ENCODE measurements around the gene PRSS35. TPM values are rescaled to one million over a fixed set of nuclear protein-coding genes. Genes with fewer than 3 reads are reported as not detected.
"Not testable (repeated sequence)": the region's sequence is repeated elsewhere in the genome, so short reads cannot be mapped to it uniquely, and the experiment has no call there.

PRSS35 gene
- total RNA-seq, 1 experiment from 2014 or later = 0.34 TPM

DNA sequence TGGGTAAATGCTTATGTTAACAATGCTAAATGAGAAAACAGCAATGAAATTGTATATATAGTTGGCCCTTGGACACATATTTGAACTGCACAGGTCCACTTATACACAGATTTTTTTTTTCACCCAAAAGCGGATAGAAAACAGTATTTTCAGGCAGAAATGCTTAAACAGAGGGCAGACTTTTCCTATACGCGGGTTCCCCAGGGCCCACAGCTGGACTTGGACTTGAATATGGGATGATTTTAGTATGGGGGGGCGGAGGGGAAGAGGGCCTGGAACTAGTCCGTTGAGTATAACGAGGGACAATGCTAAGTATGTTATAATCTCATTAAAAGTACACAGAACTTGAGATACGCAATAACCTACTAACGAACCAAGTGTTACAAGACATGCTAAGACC lies 1.1 kb upstream of the PRSS35 start:
- in situ Hi-C loops (cut with HindIII; ENCODE audit: low pct_unique_long_range_greater_than_20kb, low sequenced_read_pairs) = no loop called here
- no peak for DNase-seq (ENCODE audit: low read depth)

DNA sequence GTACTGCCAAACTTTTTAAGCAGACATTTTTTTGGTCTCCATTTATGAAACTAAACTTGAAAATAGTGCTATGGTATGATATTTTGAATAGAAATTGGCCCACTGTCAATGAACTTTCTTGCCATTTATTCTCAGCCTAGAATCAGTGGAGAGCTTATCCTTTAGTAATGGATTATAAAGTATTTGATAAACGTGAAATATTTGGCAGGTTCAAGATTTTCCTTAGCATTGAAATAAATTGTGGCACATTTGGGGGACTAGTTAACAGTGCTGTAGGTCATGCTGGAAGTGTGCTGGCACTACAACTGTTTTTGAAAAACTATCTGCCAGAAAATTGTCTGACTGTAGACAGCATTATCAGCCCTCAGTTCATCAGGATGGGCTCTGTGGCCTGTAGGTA lies 2.1 kb downstream of the PRSS35 start:
- in situ Hi-C loops (cut with HindIII; ENCODE audit: low pct_unique_long_range_greater_than_20kb, low sequenced_read_pairs) = no loop called here
- DNase-seq (ENCODE audit: low read depth) = no peak

DNA sequence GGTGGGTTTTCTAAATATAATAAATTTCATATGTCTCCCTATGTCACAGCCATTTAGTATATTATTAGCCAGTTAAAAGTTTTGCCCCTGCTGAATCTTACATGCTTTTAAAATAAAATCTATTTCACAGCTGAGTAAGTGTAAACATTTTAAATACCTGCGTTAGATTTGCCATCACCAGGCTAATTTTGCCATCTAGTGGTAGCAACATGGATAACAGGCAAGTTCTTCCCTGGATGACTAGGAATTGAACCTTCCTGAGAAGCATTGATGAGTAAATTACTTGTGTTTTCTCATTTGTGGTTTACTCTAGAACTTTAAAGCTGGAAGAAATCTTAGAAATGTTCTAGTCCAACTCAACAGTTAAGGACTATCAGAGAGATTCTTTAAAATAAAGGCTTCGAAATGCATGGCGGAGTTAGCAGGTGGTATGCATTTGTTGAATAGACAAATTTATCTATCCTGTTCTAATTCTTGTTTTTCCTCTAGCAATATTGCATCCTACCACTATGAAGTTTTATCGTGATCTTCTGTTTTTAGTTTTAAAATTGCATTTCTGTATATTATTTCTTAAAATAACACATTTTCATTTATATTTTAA lies 2.6 kb downstream of the PRSS35 start:
- in situ Hi-C loops (cut with HindIII; ENCODE audit: low pct_unique_long_range_greater_than_20kb, low sequenced_read_pairs) = no loop called here
- DNase-seq (ENCODE audit: low read depth) = peak; percentile 27

DNA sequence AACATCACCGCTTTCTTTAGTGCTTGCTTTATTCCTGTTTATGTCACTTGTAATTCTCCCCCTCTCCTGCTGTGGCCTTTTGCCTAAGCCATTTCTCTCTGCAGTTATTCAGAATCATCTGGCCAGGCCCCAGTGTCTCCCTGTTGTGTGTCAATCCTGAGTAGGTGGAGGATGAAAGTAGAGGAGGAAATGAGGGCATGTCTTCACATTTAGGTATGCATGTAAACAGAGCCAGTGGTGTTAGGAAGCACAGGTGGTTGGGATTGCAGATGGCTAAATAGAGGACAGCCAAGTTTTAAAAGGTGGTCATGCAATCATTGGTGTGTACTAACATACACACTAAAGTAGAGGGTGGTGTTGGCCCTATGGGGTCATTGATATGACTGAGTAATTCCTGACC lies 5.2 kb downstream of the PRSS35 start:
- in situ Hi-C loops (cut with HindIII; ENCODE audit: low pct_unique_long_range_greater_than_20kb, low sequenced_read_pairs) = no loop called here
- DNase-seq (ENCODE audit: low read depth) = no peak

DNA sequence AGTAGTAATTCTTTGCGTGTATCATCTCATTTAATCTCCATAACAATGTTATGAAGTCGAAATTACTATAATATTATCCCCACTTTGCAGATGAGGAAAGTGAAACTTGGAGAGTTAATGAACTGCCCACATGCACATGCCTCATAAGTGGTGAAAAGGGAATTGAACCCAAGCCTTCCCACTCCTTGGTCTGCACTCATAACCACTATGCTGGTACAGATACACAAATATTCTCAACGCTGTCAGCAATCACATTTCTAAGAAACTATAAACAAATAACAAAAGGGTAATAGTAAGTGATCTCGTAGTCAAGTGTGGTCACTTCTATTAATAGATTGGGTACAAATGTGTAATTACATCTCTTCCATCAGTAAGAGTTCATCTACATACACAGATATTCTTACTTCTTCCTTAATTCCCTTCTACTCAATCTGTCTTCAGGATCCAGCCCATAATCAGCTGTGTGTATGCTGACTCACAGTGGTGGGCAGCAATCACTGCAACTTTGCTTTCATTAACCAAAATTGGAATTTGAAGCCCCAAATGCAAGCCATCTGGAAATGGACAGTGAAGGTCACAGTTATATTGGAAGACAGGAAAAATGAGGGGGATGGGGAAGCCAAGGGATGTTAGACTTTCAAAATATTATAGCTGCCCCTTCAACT lies 6.6 kb downstream of the PRSS35 start:
- no peak for DNase-seq (ENCODE audit: low read depth)
- in situ Hi-C loops (cut with HindIII; ENCODE audit: low pct_unique_long_range_greater_than_20kb, low sequenced_read_pairs) = no loop called here

DNA sequence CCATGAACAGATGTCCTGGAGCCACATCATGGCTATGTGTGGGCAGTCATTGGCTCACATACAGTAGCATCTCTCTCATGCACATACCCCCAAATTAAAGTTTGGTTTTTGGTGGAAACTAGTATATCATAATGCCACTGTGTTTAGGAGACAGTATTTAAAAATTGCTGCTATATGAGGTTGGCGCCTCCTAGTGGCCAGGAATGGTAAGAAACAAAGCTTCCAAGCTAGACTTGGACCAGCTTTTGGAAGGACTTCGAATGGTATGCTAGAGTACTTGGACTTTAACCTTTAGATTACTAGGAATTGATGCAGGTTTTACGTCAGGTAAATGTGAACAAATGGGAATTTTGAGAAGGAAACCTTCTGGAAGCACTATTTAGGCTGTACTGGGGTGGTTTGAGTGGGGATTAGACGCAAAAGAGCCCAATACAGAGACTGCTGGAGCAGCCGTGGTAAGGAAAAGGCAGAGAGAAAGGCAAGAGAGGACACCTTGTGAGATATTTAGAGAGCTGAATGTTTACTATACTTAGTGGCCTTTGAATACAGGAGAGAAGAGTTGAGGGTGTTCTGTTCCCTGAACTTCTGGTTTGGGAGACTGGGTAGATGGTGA lies 23.8 kb downstream of the PRSS35 start:
- in situ Hi-C loops (cut with HindIII; ENCODE audit: low pct_unique_long_range_greater_than_20kb, low sequenced_read_pairs) = no loop called here
- no peak for DNase-seq (ENCODE audit: low read depth)

DNA sequence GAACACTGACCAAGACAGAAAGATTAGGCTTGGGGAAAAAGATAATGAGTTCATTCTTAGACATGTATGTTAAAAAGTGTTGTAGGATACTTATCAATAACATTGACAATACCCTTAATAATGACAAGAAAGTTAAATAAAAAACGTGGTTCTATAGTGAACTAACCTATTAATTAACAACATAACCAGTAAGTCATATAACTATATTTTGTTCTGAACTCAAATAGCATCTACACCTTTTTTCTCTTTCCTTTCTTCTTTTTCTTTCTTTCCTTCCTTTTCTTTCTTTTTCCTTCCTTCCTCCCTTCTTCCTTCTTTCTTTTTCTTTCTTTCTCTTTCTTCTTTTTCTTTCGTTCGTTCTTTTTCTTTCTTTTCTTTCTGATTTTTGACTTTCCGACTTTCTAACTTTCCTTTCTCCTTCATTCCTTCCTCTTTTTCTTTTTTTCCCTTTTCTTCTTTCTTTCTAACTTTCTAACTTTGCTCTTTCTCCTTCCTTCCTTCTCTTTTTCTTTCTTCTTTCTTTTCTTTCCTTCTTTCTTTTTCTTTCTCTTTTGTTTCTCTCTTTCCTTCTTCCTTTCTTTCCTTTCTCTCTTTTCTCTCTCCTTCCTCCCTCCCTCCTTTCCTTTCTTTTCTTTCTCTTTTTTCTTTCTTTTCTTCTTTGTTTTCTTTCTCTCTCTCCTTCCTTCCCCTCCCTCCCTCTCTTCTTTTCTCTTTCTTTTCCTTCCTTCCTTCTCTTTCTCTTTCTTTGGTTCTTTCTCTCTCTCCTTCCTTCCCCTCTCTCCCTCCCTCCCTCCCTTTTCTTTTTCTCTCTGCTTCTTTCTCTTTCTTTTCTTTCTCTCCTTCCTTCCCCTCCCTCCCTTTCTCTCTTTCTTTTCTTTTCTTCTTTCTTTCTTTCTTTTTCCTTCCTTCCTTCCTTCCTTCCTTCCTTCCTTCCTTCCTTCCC lies 24.6 kb downstream of the PRSS35 start:
- DNase-seq (ENCODE audit: low read depth) = no peak
- in situ Hi-C loops (cut with HindIII; ENCODE audit: low pct_unique_long_range_greater_than_20kb, low sequenced_read_pairs) = no loop called here

DNA sequence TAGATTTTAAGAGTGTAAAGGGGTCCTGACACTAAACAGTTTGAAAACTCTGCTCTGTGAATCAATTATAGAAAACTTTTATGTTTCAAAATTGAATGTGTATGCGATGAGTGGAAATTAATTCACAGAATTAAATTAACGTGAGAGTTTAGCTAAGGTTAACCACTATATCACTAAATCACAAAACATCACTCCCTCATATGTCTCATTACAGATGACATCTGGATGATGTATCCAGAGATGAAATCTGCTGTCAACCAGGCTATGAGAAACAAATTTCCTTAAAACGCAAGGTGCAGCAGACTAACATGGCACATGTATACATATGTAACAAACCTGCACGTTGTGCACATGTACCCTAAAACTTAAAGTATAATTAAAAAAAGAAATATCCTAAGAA lies 27.3 kb downstream of the PRSS35 start:
- in situ Hi-C loops (cut with HindIII; ENCODE audit: low pct_unique_long_range_greater_than_20kb, low sequenced_read_pairs) = no loop called here

DNA sequence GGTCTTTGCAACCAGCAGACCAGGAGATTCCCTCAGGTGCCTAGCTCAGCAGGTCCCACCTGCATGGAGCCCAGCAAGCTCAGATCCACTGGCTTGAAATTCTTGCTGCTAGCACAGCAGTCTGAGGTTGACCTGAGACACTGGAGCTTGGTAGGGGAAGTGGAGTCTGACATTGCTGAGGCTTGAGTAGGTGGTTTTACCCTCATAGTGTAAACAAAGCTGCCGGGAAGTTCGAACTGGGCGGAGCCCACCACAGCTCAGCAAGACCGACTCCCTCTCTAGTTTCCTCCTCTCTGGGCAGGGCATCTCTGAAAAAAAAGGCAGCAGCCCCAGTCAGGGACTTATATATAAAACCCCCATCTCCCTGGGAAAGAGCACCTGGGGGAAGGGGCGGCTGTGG lies 34.3 kb downstream of the PRSS35 start:
- in situ Hi-C loops (cut with HindIII; ENCODE audit: low pct_unique_long_range_greater_than_20kb, low sequenced_read_pairs) = no loop called here
- no peak for DNase-seq (ENCODE audit: low read depth)

More for the DNA sequence above, 27.3 kb downstream of the PRSS35 start:
- DNase-seq (ENCODE audit: low read depth) = no peak

DNA sequence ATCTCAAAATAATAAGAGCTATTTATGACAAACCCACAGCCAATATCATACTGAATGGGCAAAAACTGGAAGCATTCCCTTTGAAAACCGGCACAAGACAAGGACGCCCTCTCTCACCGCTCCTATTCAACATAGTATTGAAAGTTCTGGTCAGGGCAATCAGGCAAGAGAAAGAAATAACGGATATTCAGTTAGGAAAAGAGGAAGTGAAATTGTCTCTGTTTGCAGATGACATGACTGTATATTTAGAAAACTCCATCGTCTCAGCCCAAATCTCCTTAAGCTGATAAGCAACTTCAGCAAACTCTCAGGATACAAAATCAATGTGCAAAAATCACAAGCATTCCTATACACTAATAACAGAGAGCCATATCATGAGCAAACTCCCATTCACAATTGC lies 38.1 kb downstream of the PRSS35 start:
- in situ Hi-C loops (cut with HindIII; ENCODE audit: low pct_unique_long_range_greater_than_20kb, low sequenced_read_pairs); DNase-seq (ENCODE audit: low read depth): not testable (repeated sequence)

DNA sequence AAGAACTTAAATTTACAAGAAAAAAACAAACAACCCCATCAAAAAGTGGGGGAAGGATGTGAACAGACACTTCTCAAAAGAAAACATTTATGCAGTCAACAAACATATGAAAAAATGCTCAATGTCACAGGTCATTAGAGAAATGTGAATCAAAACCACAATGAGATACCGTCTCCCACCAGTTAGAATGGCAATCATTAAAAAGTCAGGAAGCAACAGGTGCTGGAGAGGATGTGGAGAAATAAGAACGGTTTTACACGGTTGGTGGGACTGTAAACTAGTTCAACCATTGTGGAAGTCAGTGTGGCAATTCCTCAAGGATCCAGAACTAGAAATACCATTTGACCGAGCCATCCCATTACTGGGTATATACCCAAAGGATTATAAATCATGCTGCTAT lies 39.4 kb downstream of the PRSS35 start:
- in situ Hi-C loops (cut with HindIII; ENCODE audit: low pct_unique_long_range_greater_than_20kb, low sequenced_read_pairs); DNase-seq (ENCODE audit: low read depth): not testable (repeated sequence)

DNA sequence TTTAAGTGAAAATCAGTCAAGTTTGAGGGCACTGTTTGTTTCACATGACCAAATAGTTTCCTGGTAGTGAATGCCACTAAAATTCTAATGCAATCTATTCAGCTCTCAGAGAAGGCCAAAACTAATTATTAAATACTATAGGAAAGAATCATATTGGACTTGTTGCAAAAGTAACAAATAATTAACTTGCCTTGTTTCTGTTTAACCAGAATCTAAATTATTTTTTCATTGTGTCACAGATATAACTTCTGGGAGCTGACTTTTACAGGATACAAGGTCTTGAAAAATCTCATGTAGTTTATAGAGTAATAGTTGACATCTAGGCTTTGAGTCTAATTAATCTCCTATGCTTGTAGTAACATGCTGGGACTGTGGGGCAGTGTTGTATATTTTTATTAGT lies 44.5 kb downstream of the PRSS35 start:
- in situ Hi-C loops (cut with HindIII; ENCODE audit: low pct_unique_long_range_greater_than_20kb, low sequenced_read_pairs) = no loop called here
- no peak for DNase-seq (ENCODE audit: low read depth)

DNA sequence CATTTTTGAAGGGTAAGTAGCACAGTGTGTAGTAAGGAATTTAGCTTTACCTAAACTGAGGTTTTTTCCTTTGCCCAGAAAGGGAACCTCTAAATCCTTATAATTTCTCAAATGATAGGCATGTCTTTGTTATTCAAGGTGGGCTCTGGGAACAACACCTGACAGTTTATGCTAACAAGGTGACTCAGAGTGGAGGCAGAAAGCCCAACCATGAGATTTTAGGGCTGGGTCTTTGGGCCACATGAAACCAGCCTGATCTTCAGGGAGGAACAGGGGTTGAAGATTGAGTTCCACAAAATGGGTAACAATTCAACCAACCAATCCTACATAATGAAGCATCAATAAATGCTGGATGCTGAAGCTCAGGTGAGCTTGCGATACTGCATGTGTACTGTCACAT lies 46.6 kb downstream of the PRSS35 start:
- DNase-seq (ENCODE audit: low read depth) = no peak
- in situ Hi-C loops (cut with HindIII; ENCODE audit: low pct_unique_long_range_greater_than_20kb, low sequenced_read_pairs) = no loop called here

DNA sequence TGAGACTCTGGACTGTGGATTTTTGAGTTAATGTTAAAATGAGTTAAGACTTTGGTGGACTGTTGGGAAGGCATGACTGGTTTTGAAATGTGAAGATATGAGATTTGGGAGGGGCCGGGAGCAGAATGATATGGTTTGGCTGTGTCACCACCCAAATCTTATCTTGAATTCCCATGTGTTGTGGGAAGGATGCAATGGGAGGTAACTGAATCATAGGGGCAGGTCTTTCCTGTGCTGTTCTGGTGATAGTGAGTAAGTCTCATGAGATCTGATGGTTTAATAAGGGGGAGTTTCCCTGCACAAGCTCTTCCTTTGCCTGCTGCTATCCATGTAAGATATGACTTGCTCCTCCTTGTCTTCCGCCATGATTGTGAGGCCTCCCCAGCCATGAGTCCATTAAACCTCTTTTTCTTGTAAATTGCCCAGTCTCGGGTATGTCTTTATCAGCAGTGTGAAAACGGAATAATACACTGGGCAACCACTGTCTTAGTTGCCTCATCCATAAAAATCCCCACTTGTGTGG lies 59.4 kb downstream of the PRSS35 start:
- in situ Hi-C loops (cut with HindIII; ENCODE audit: low pct_unique_long_range_greater_than_20kb, low sequenced_read_pairs); DNase-seq (ENCODE audit: low read depth): not testable (repeated sequence)

DNA sequence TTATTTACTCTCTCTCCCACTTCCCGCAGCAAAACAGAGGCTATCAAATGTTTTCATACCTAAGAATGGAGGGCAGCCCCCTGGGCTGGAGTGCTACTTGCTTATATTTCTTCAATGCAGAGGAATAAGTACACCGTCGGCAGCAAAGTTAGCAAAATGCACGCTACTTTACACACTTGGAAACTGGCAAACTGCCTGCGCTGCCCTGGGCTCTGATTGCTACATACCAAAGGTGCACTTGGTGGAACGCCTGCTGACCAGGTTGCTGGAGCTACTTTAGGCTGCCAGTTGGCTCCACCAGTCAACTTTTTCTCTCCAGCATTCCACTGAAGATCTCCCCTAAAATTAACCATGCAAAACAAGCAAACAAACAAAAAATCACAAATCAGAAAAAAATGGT lies 62.4 kb downstream of the PRSS35 start:
- peak; percentile 6 for DNase-seq (ENCODE audit: low read depth)
- in situ Hi-C loops (cut with HindIII; ENCODE audit: low pct_unique_long_range_greater_than_20kb, low sequenced_read_pairs) = no loop called here

Measured in Caki2 (cell line).